Subcutaneous adipose tissue (tissue), 4 donors: ENCODE measurements around the gene IMPDH1. TPM values are rescaled to one million over a fixed set of nuclear protein-coding genes. Genes with fewer than 3 reads are reported as not detected.

ENCODE experiments used
- total RNA-seq, 4 donors: library from RNA; depleted of rRNA; stranded (reverse); fragments of >200 nt; gene quantifications; one replicate each; pipeline ENCODE4 v1.1.0, GENCODE V29; 2016
- TF ChIP-seq, protein P1 (sequence below): fragments of 450-650 bp; IDR thresholded peaks from one replicate; pipeline ENCODE4 v1.5.1; 2016; ENCODE audit warnings: low read depth, mild to moderate bottlenecking, control low read depth, antibody characterized with exemption, moderate library complexity

IMPDH1 gene
- total RNA-seq, 4 donors from 2014 or later, result 67.6 to 94.2 (median 71.7) TPM

DNA sequence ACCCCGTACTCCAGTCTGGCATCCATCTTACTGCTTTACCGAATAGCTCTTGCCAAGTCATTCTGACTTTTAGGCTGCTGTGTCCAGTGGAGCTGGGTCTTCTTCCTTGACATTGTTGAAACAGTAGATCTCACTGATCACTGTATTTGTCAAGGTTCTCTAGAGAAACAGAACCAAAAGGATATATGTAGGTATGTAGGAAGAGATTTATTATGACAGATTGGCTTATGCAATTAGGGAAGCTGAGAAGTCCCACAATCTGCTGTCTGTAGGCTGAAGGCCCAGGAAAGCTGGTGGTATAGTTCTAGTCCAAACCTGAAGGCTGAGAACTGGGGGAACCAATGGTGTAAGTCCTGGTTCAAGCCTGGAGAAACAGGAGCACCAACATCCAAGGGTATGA, 36.2 kb downstream of the IMPDH1 start:
- TF ChIP-seq, protein P1, sequence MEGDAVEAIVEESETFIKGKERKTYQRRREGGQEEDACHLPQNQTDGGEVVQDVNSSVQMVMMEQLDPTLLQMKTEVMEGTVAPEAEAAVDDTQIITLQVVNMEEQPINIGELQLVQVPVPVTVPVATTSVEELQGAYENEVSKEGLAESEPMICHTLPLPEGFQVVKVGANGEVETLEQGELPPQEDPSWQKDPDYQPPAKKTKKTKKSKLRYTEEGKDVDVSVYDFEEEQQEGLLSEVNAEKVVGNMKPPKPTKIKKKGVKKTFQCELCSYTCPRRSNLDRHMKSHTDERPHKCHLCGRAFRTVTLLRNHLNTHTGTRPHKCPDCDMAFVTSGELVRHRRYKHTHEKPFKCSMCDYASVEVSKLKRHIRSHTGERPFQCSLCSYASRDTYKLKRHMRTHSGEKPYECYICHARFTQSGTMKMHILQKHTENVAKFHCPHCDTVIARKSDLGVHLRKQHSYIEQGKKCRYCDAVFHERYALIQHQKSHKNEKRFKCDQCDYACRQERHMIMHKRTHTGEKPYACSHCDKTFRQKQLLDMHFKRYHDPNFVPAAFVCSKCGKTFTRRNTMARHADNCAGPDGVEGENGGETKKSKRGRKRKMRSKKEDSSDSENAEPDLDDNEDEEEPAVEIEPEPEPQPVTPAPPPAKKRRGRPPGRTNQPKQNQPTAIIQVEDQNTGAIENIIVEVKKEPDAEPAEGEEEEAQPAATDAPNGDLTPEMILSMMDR, result no peak

DNA sequence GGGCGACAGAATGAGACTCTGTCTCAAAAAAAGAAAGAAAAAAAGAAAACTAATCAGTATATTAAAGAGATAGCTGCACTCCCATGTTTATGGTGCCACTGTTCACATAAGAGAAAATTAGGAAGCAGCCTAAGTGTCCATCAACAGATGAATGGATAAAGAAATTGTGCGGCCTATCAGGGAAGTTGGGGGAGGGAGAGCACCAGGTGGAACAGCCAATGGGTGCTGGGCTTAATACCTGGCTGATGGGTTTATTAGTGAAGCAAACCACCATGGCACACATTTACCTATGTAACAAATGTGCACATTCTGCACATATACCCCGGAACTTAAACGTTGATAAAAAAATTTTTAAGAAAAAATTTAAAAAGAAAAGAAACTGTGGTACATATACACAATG, 39.3 kb downstream of the IMPDH1 start:
- TF ChIP-seq, protein P1, result no peak

DNA sequence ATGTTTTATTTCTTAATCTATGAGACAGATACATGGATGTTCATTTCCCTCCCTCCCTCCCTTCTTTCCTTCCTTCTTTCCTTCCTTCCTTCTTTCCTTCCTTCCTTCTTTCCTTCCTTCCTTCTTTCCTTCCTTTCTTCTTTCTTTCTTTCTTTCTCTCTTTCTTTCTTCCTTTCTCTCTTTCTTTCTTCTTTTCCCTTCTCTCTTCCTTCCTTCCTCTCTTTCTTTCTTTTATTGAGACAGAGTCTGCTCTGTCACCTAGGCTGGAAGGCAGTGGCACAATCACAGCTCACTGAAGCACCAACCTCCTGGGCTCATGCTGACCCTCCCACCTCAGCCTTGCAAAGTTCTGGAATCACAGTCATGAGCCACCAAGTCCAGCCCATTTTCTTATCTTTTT, 42.8 kb downstream of the IMPDH1 start:
- TF ChIP-seq, protein P1, result no peak

DNA sequence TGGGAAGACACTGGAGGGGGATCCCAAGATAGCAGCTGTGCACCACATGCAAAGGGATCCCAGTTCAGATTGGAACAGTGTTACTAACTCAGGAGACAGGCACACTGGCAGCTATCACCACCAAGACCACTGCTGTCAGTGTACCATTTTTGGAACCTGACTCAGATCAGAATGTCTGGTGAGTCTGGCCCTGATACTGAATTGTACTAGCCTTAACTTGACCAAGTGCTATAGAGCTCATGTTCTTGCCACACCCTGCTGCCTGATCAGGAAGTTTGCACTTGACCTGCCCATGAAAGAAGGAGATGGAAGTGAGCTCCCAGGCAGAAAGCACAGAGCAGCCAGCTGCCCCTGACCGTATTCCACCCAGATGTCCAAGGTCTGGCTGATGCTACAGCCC, 43.5 kb downstream of the IMPDH1 start:
- TF ChIP-seq, protein P1, result no peak

DNA sequence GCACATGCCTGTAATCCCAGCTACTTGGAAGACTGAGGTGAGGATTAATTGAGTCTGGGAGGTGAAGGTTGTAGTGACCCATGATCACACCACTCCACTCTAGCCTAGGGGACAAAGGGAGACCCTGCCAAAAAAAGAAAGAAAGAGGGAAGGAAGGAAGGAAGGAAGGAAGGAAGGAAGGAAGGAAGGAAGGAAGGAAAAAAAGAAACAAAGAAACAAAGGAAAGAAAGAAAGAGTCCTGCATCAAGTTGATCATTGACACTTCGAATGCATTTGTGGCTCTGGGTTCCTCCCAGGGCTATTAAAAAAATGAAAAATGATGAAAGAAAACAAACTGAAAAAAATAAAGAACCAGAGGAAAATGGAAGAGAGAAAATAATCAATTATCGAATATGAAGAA, 44.4 kb downstream of the IMPDH1 start:
- TF ChIP-seq, protein P1, result no peak

DNA sequence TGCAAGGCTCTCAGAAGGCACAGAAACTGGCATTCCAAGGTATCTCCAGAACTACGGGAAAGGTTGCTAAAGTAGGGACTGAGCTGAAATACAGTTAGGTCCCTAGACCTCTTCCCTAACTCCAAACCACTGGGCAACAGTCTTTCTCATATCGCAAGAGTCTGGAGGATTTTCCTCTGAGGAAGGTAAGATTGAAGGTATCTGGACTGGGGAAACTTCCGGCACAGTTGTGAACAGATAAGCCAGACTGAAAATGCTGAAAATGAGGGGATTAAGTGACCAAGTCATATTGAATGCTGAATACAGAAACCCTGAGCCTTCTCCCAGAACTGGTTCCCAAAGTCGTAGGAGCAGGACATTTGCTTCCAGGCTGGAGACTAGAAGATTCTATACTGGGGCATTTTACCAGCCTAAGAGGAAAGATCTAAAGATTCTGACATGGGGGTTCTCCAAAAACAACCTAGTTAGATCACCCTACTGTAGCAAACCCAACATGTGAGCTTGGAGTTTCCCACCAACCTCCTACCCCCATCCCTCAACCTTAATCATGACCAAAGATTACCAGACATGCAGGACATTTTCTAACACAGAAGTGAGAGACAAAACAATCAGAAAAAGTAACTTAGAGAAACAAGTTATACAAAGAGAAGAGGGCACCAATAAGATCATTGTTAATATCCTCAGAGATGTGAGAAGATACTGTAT, 45.5 kb downstream of the IMPDH1 start:
- TF ChIP-seq, protein P1, result no peak

DNA sequence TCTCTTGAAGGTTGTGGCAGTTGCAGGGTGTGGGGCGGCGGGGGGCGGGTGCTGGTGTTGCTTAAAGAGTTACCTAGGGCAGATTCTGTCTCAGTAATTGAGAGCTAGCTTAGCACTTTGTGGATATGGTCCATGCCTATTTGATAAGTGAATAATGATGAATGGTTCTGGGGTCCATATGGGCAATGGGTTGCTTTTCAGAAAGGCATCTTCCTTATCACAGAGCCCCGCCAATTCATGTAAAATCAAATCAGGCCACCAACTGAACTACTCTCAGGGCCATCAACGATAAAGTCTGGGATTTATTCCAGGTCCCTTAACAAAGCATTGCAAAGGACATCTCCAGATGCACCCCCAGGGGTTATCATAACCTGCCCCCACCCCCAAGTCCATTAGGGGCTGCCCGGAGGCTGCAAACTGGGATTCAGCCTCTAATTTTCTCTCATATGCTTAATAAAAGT, 46.5 kb downstream of the IMPDH1 start:
- TF ChIP-seq, protein P1, result no peak
